ENCODE measurements around the gene SMAD2.

The SMAD2 gene

DNA sequence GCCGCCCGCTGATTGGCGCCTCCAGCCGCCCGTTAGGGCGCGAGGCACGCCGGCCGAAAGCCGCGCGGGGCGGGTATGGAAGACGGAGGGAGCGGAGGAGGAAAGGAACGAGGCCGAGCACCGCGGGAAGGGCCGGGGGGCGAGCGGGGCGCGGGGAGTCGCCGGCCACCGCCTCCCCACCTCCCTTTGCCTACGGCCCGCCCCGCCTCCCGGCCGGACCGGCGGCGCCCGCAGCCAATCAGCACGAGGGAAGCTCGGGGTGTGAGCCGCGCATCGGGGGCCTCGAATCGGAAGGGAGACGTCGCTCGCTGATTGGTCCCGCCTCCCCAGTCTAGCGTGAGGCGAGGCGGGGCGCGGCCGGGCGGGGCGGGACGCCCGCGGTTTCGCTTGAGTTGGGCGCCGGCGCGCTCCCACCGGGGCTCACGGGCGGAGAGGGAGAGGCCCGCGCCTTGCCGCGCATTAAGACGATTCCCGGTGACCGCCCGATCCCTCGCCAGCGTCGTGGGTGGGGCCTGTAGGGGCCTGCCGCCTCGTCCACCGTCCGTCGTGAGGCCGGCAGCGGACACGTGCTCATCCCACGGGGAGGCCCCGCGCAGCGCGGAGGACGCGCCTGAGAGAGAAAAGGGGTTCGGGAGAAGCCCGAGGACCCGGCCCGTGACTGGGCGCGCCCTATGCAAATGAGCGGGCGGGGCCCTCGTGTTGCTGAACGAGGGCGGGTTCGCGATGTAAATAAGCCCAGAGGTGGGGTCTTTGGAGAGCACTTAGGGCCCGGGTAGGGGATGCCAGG is 665 bp upstream of the SMAD2 start:
- DNase-seq = peak; percentile 95

DNA sequence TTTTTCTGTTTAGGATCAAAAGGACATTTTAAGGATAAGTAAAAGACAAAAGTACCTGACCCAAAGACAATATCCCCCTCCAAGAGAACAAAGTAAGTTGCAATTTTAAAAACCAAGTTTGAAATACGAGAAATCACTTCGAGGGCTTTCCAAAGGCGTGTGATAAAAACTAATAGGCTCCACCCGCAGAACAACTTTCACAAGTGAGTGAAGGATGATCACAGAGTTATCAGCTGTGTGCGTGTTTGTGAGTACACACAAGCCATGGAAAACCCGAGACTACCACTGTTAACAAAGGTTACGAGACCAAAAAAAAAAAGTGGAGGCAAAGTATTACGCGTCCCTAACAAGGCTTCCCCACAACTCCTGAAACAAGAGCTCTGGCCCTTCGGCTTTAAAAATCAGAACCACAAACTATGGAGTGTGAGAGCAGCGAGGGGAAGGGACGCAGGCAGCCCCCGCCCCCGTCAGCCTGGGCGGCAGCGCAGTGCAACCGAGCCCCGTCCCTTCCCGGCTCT is 719 bp downstream of the SMAD2 start:
- no peak for DNase-seq

DNA sequence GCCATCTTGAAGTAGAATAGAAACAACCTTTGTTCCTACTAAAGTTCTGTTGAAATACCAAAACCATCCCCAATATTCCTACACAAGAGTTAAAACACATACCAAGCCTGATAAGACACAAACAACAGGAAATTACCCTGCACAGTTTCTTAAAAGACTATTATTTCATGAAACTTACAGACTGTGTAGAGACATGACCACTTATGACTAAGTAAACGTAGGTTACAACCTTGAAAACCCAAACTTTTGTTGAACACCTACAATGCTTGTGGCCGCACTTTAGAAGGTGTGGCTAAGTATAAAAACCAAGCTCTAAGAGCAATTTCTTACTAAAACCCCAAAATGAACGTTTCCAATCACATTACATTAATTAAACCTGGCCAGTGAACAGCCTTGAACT is 2.0 kb downstream of the SMAD2 start:
- DNase-seq = peak; percentile 38

DNA sequence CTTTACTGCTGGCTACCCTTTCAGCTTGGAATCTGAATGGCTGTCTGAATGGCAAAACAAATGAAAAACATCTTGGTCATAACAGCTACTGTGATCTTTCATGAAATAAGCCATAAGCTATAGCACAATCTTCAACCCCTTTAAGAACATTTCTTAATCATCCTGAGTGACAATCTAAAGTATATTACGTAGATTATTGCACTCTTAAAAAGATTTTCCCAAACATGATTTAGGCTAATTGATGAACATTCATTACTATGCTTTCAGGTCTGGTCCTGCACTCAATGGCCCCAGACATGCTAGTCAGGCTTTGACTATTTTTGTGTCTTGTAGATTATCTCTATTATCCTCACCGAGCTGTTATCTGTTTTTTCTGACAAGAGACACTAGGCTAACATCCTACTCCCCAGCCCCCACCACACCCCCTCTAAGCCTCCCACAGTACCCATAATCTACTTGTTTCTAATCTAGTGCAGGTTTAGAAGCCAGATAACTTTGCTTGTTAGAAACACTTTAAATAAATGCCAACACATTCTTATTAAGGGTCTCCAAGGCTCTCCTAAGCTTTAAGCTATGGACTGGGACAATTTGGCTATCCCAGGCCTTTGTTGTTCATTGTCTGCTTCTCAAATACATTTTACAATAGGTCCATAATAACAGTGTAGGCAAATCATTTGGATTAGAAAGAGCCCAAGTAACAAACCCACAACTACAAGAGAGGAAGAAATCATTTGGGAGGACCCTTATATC is 4.2 kb downstream of the SMAD2 start:
- no peak for DNase-seq

DNA sequence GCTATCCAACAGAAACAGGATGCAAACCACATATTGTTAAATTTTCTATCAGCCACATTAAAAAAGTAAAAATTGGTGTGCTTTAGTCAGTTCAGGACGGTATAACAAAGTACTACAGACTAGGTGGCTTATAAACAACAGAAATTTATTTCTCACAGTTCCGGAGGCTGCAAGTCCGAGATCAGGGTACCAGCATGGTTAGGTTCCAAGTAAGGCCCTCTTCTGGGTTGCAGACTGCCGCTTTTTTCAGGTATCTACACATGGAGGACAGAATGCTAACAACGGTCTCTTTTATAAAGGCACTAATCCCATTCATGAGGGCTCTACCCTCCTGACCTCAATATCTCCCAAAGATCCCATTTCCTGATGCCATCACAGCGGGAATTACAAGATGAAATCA is 10.5 kb downstream of the SMAD2 start:
- DNase-seq = no peak

DNA sequence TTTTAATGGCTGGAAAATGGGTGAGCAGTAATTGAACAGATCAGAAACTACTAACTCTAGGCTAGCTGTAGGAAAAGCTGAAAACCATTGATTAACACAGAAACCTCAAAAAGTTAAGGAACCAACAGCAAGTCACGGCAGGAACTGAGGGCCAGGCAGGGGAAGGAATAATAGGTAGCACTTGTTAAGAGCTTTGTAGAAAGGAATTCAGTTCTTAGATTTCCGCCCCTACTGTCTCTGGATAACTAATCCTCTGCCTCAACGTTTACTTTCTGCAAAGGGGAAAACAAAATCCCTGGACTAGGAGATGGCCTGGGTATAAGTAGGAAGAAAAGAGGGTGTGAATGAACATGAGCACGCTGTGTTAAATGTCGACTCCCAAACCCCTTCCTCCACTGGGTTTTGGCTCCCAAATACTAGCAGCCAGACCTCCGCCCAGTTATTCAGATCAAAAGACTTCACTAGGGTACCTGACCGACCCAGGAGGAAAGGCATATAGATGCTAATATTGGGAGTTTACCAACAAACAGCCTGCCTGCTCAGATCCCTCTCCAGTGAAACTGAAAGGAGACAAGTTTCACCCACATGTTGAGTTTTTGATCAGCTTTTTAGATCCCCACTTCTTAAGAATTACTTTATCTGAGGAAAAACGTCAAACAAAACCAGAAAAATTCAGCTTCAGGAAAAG is 12.4 kb downstream of the SMAD2 start:
- no peak for DNase-seq

DNA sequence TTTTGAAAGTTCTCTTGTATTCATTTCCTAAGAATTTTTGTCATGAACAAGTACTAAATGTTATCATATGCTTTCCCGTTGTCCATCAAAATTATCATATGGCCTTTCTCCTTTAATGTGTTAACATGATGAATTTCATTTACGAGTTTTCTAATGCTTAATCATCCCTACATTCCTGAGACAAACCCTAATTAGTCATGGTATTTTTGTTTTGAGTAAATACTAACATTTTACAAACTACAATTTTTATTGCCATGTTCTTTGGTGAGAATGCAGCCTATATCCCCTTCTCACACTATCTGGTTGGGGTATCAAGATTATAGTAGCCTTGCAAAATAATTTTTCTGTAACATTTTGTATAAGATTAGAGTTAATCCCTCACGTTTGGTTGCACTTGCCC is 14.5 kb downstream of the SMAD2 start:
- DNase-seq = no peak

DNA sequence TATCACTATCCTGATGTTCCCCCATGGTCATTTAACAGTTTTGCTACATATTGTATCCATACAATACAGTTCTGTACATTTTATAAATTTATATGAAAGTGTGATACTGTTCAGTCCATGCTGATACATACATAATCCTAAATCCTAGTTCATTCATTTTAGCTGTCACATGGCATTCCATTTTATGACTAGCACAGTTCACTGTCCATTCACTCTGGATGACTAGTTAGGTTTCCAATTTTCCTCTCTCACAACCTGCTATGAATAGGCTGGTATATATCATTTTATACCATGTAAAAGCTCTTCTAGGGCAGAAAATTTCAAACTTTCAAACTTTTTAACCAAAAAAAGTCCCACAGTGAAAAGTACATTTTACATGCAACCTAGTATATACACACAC is 15.2 kb downstream of the SMAD2 start:
- no peak for DNase-seq

DNA sequence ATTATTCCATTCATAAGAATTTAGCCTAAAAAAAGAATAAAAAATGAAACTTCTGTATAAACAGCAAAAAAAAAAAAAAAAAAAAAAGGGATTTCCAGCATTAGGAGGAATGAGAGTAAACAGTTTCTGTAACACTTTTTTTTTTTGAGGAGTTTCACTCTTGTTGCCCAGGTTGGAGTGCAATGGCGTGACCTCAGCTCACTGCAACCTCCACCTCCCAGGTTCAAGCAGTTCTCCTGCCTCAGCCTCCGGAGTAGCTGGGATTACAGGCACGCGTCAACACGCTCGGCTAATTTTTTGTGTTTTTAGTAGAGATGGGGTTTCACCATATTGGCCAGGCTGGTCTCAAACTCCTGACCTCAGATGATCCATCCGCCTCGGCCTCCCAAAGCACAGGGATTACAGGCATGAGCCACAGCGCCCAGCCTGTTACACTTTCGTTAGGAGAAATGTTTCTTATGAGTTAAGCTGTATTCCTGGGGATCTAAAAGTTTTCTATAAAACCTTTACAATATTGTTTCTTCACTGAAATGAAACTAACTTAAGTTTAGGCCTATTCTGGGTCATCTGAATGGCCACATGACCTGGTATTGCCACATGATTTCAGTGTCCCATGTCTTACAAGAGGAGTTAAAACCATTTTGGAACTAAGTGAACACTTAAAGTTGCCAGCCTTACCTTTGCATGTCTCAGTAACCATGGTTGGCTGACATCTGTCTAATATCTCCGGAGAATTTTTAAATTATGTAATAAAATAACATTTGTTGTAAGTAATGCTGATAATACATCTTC is 17.5 kb downstream of the SMAD2 start:
- no peak for DNase-seq

DNA sequence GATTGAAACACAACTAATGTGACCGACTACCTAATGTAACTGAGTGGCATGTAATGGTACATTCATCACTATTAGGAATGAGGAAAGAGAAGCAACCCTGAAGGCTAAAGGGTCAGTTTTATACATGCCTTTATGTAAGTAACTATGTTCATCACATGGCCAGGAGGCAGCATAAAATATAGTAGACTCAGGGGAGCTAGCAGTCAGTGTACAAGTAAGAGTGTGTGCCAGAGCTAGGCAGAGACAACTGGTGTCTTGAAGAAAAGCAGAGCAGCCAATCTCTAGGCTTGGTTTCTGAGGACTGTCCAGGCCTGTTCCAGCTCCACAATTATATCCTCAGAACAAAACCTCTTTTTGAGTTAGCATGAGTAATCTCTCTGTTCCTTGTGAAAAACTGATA is 18.1 kb downstream of the SMAD2 start:
- DNase-seq = no peak

DNA sequence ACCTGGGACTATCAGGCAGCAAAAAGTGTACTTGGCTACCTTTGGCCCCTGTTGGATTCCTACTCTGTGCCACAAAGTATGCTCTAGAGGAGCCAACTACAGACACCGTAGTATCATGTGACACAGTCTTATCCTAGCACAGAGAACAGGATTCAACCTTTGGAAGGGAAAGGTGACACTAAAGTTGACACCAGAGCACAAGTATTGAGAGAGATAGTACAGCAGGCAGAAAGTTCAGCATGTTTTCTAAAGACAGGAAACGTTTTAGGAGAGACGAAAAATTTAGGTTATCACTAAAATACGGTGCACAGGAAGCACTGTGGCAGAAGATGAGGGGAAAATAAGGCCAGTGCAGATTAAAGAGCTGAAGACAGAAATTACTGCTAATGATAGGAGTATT is 18.6 kb downstream of the SMAD2 start:
- peak; percentile 13 for DNase-seq

DNA sequence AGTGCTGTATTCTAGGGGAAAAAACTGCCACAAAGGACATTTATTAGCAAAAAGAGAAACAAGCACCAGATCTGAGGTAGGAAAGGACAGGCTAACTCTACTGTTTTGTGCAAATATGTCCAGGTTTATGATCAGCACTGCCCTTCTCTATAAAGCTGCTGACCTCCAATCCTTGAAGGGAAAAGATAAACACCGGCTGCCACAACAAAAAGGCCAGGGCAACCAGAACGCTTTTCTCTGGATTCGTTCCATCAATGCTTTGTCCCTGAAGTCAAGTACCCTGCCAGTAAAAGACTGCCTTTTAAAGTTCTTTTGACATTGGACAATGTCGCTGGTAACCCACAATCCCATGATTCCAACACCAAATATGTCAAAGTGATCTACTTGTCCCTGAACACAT is 21.0 kb downstream of the SMAD2 start:
- DNase-seq = no peak

DNA sequence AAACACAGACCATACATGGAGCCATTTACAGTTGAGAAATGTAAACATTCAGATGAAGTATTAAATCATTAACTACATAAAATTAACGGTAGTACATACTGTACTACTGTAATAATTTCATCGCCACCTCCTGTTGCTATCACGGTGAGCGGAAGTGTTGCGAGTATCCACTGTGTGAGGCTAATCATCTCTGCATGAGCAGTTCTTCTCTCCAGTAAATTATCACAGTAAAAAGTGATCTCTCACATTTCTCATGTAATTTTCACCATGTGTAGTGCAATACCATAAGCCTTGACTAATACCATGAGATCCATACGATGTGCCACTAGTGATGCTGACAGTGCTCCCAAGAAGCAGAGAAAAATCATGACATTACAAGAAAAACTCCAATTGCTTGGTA is 21.9 kb downstream of the SMAD2 start:
- no peak for DNase-seq

DNA sequence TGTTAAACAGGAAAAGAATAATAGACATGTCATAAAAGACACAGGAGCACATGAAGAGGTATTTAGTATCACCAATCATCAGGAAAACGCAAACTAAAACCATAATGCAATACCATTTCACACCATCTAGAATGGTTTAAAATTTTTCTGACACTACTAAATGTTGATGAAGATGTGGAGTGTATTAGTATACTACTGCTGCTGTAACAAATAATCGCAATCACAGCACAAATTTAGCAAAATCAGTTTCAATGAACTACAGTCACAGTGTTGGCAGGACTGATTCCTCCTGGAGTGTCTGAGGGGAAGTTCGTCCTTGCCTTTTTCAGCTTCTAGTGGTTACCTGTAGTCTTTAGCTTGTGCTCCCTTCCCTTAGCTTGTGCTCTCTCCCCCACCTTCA is 24.1 kb downstream of the SMAD2 start:
- DNase-seq = no peak

DNA sequence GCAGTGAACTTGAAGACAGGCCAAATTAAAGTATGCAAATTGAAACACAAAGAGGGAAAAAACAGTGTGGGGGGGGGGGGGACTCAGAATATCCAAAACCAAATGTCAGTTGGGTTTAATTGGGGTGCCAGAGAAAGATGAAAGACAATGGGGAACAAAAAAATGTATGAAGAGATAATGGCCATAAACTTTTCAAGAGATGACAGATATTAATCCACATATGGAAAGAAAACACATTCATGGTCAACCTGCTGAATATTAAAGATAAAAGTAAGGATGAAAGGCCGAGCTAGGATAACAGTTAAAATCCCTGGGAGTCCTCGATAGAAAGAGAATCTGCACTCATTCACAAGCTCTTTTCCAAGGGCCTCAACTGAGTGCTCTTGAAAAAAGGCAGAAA is 26.6 kb downstream of the SMAD2 start:
- DNase-seq = no peak

DNA sequence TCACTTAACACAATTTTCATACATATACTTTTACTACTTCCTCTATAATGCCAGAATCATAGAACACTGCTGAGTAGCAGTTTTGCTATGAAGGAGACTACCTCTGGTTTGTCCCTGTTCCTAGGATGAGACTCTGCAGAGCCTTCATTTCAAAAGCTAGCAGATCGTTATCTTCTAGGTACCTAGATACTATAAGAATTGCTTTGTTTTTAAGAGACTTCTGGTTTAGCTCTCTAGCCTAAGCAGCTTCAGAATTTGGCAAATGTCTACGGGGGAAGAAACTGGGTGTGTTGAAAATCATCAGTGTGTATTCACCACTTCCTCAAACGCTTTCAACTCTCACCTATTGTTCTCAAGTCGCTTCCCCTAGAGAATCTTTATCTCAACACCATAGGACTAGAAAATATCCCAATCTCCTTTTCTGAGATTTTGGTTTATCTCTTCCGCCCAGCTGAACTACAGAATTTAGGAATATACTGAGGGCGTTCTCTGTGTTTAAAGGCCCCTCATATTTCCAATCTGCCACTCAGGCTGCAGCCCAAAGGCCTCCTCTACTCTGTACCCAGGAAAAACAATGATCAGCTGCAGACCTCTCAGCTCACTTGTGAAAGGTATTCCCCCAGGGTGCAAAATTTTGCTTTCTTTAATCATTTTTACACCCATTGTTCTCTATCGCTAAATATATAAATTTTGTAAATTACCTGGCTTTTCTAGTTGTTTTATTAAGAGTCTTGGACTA is 28.7 kb downstream of the SMAD2 start:
- peak; percentile 46 for DNase-seq

DNA sequence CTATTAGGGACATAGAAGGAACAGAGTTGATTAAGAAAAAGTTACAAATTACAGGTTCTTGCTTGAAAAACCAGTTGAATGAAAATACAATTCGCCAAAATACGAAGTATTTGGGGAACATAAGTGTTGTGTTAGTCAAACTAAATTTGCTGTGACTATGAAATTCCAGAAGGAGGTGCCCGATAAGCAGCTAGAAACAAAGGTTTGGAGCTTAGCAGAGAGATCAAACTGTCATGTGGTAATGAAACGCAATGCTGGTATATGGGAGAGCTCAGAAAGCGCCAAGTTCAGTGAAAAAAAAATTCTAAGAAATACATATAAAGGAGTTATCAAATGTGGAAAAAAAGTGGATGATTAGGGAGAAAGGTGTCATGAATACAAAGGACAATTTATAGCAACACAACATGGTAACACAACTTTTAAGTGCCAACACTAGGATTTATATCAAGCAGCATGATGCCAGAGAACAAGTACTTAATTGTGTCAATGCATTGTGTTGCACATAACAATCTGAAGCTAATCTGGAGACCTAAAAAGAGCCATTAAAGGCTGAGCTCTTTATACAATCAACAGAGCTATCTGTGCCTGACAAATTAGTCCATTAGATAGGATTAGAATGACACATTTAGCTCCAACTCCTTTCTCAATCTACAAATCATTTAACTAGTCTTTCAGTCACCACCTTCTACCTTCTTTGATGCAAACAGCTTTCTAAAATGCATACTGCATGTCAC is 31.2 kb downstream of the SMAD2 start:
- DNase-seq = no peak

DNA sequence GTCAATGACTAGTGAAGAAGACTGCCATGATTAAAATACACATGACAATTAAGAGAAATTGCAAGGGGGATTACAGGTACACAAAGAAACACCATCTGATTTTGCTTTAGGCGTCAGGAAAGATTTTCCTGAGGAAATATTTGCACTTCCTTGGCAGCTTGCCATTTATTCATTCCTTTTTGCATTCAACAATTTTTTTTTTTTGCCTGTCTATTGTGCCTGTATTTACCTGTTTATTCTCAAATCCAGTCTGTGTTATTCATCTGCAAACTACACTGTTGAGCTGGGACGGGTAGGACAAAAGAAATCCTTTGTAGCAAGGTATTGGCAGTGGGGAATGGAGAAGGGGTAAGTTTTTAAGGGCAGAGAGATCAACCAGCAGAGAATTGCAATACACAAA is 31.8 kb downstream of the SMAD2 start:
- no peak for DNase-seq

DNA sequence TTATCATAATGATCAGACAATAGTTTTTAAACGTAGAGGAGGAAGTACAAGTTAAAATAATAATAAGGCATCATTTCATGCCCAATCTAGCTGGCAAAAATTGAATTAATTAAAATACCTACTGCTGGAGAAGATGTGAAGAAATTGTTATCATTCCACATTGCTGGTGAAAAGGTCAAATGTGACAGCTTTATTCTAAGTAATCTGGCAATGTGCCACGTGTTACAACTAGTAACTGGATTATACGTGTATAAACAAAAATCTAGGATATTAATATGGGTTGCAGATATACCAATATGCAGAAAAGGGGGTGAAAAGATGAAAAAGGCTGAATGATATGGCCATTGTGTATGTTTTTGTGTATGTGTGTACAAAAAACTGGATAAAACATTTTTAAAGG is 32.4 kb downstream of the SMAD2 start:
- DNase-seq = no peak

DNA sequence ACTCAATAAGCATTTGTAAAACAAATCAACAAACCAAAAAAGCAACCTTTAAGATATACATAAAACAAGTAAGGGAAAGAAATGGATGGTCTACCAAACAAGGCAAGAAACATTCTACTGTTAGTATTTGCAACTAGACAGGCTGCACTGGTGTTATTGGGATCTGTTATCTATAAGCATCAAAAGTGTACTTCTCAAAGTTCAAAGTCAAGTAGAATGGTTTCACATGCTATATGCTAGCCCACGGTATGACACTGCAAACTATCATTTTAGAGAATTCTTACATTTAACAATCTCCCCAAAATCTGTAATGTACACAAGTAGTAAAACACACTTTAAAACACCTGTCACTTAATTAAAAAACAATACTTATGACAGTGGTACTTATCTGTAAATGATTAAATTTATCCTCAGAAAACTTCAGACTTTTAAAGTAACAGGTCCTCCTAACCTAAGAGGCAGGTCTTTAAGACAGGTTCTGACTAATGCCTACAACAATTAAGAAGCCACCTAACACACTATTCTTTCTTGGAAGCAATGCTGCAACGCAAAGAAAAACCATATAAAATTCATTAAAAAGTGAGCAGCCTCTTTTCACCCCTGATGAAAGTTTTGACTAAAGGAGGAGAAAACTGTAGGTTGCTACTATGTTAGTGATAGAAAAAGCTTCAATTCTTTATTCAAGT is 34.8 kb downstream of the SMAD2 start:
- no peak for DNase-seq
